DMS53 treated with DMSO at 0.1 percent for 48 hours (cell line): ENCODE results near the gene DCDC2B.
"Not testable (repeated sequence)": the region's sequence is repeated elsewhere in the genome, so short reads cannot be mapped to it uniquely, and the experiment has no call there.

ENCODE experiments used
- DNase-seq: peaks from one replicate; lab custom pipeline; 2025; ENCODE audit not compliant: unreplicated experiment; lab: John Stamatoyannopoulos, UW

Gene DCDC2B

GRCh38 chr1:32208891-32209328 lies at the start of gene DCDC2B:
Gene DCDC2B, plus strand, starts transcription at chr1:32209089. Its CDS starts 5 bp downstream, at chr1:32209094.
- peak; percentile 96 for DNase-seq

GRCh38 chr1:32159189-32159588 lies 49.7 kb upstream of the DCDC2B start:
- no peak for DNase-seq

- no peak for DNase-seq
These were observed 45.5 kb upstream of the DCDC2B start for GRCh38 chr1:32163405-32163804.

- not testable (repeated sequence) for DNase-seq
These were observed 43.3 kb upstream of the DCDC2B start for GRCh38 chr1:32165633-32166032.

- DNase-seq: no peak
These were observed 37.9 kb upstream of the DCDC2B start for GRCh38 chr1:32170991-32171390.

GRCh38 chr1:32172621-32173245 lies 36.2 kb upstream of the DCDC2B start:
- DNase-seq: no peak

GRCh38 chr1:32178380-32179192 lies 30.3 kb upstream of the DCDC2B start:
- no peak for DNase-seq

- DNase-seq: no peak
These were observed 29.8 kb upstream of the DCDC2B start for GRCh38 chr1:32179193-32179442.

- DNase-seq: peak; percentile 87
These were observed 29.3 kb upstream of the DCDC2B start, which contains the start of gene TXLNA for GRCh38 chr1:32179443-32180185. Gene TXLNA, plus strand, starts transcription at chr1:32179675. Its CDS starts 671 bp downstream, at chr1:32180346.

- no peak for DNase-seq
These were observed 28.5 kb upstream of the DCDC2B start for GRCh38 chr1:32180186-32181060.

GRCh38 chr1:32181065-32181464 lies 27.8 kb upstream of the DCDC2B start:
- DNase-seq: no peak

GRCh38 chr1:32181563-32181962 lies 27.3 kb upstream of the DCDC2B start:
- DNase-seq: no peak

GRCh38 chr1:32182060-32182459 lies 26.8 kb upstream of the DCDC2B start:
- no peak for DNase-seq

- DNase-seq: no peak
These were observed 24.2 kb upstream of the DCDC2B start for GRCh38 chr1:32184650-32185049.

GRCh38 chr1:32186077-32186476 lies 22.8 kb upstream of the DCDC2B start:
- DNase-seq: no peak

- no peak for DNase-seq
These were observed 22.4 kb upstream of the DCDC2B start for GRCh38 chr1:32186491-32186890.

- no peak for DNase-seq
These were observed 21.0 kb upstream of the DCDC2B start for GRCh38 chr1:32187850-32188249.

- DNase-seq: no peak
These were observed 16.5 kb upstream of the DCDC2B start for GRCh38 chr1:32192220-32192948.

GRCh38 chr1:32194984-32195383 lies 13.9 kb upstream of the DCDC2B start:
- no peak for DNase-seq

GRCh38 chr1:32195531-32195930 lies 13.4 kb upstream of the DCDC2B start:
- DNase-seq: no peak
